Ishikawa (cell line): Measurements from ENCODE around the gene FGF12.

Source experiments
- CEBPB ChIP-seq: IDR thresholded peaks from 2 replicates; pipeline ENCODE4 v1.6.1; 2012
- CREB1 ChIP-seq: IDR thresholded peaks from 2 replicates; pipeline ENCODE4 v1.6.1; 2012; ENCODE audit warnings: low read depth
- EGR1 ChIP-seq: IDR thresholded peaks from 2 replicates; pipeline ENCODE4 v1.6.1; 2012
- EP300 ChIP-seq: IDR thresholded peaks from 2 replicates; pipeline ENCODE4 v1.6.1; 2012; ENCODE audit warnings: borderline replicate concordance
- FOXM1 ChIP-seq: IDR thresholded peaks from 2 replicates; pipeline ENCODE4 v1.6.1; 2012; ENCODE audit warnings: low read depth, borderline replicate concordance
- NFIC ChIP-seq: IDR thresholded peaks from 2 replicates; pipeline ENCODE4 v1.6.1; 2012
- RAD21 ChIP-seq: IDR thresholded peaks from 2 replicates; pipeline ENCODE4 v1.6.1; 2012; ENCODE audit warnings: low read depth
- REST ChIP-seq: IDR thresholded peaks from 2 replicates; pipeline ENCODE4 v1.6.1; 2012; ENCODE audit warnings: low read depth, mild to moderate bottlenecking
- TAF1 ChIP-seq: IDR thresholded peaks from 2 replicates; pipeline ENCODE4 v1.6.1; 2012; ENCODE audit warnings: low read depth, mild to moderate bottlenecking
- TCF12 ChIP-seq: IDR thresholded peaks from 2 replicates; pipeline ENCODE4 v1.6.1; 2012; ENCODE audit warnings: low read depth
- TEAD4 ChIP-seq: IDR thresholded peaks from 2 replicates; pipeline ENCODE4 v1.6.1; 2012
- YY1 ChIP-seq: IDR thresholded peaks from 2 replicates; pipeline ENCODE4 v1.6.1; 2012; ENCODE audit warnings: low read depth
- ZBTB7A ChIP-seq: IDR thresholded peaks from 2 replicates; pipeline ENCODE4 v1.6.1; 2012; ENCODE audit warnings: low read depth
- TF ChIP-seq, protein P1 (sequence below): IDR thresholded peaks from 2 replicates; pipeline ENCODE4 v1.6.1; 2012
- TF ChIP-seq, protein P2 (sequence below): IDR thresholded peaks from 2 replicates; pipeline ENCODE4 v1.6.1; 2012

FGF12 gene

GRCh38 chr3:192675958-192676649 is 51.2 kb downstream of the FGF12 start:
- TF ChIP-seq, protein P1, sequence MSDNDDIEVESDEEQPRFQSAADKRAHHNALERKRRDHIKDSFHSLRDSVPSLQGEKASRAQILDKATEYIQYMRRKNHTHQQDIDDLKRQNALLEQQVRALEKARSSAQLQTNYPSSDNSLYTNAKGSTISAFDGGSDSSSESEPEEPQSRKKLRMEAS: no peak
- TF ChIP-seq RAD21 (no peak), TAF1 (no peak), FOXM1 (no peak), NFIC (no peak), EGR1 (no peak), YY1 (no peak), CREB1 (no peak), CEBPB (no peak), EP300 (no peak), REST (no peak), TEAD4 (no peak), ZBTB7A (no peak), TCF12 (no peak)
- TF ChIP-seq, protein P2, sequence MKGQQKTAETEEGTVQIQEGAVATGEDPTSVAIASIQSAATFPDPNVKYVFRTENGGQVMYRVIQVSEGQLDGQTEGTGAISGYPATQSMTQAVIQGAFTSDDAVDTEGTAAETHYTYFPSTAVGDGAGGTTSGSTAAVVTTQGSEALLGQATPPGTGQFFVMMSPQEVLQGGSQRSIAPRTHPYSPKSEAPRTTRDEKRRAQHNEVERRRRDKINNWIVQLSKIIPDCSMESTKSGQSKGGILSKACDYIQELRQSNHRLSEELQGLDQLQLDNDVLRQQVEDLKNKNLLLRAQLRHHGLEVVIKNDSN: no peak

GRCh38 chr3:192655628-192656027 is 71.7 kb downstream of the FGF12 start:
- TF ChIP-seq TCF12 (no peak), EGR1 (no peak), EP300 (no peak), REST (no peak), NFIC (no peak), ZBTB7A (no peak), RAD21 (no peak), FOXM1 (no peak), CEBPB (no peak)
- TF ChIP-seq, protein P1: no peak
- TF ChIP-seq, protein P2: no peak

DNA sequence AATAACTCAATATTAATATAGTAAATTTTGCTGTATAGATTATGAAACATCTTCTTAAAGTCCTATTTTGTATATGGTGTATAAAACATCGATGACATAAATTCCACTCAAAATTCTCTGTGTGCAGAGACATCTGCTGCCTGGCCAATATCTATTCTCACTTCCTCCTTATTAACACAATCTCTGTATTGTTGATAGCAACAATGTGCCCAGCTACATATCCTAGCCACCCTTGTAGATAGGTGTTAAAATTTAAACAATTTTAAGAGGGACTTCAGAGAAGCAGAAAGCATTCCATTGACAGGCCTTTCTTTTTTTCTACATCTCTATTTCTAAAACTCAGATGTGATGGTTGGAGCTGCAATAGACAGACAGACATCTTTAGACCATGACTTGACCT is 72.3 kb downstream of the FGF12 start:
- TF ChIP-seq REST (no peak), TCF12 (no peak), CREB1 (no peak), EGR1 (no peak), NFIC (no peak), ZBTB7A (no peak)
- TF ChIP-seq, protein P1: no peak

- TF ChIP-seq TAF1 (no peak), NFIC (no peak)
- TF ChIP-seq, protein P1: no peak
These were observed 73.5 kb downstream of the FGF12 start for GRCh38 chr3:192653862-192654261.
